GM23248 (cell line): ENCODE data around the gene KCNS3.

Experiments
- EZH2 ChIP-seq: fragments of 200-600 bp; sonication (generic); IDR thresholded peaks from 2 replicates; pipeline ENCODE4 v1.6.1; 2018; ENCODE audit warnings: antibody characterized with exemption, mild to moderate bottlenecking; ENCODE audit not compliant: insufficient read depth, poor library complexity, severe bottlenecking
- EZH2phosphoT487 ChIP-seq: fragments of 200-600 bp; sonication (generic); IDR thresholded peaks from 2 replicates; pipeline ENCODE4 v1.6.1; 2018; ENCODE audit warnings: antibody characterized with exemption, moderate library complexity, mild to moderate bottlenecking, low read depth; ENCODE audit not compliant: insufficient read depth

- no peak for TF ChIP-seq EZH2
- no peak for TF ChIP-seq EZH2phosphoT487
Measured at GRCh38 chr2:17858064-17858463, 20.4 kb upstream of the KCNS3 start.
